IMR-90 (cell line): ENCODE measurements around the gene GRAMD1B. TPM values are rescaled to one million over a fixed set of nuclear protein-coding genes. Genes with fewer than 3 reads are reported as not detected.
"Not testable (repeated sequence)": the region's sequence is repeated elsewhere in the genome, so short reads cannot be mapped to it uniquely, and the experiment has no call there.

Experiments
- ATAC-seq: fragments of 200-7000 bp; cut with Tn5 transposase; 2 replicates; pipeline ENCODE4 v1.9.1; 2020; ENCODE audit warnings: low read depth, mild to moderate bottlenecking, moderate library complexity
- BruUV-seq: library from RNA; stranded (reverse); fragments of 400-500 nt; replicated peaks from 2 replicates; lab custom pipeline; 2021; lab: Mats Ljungman, UMichigan
- CTCF ChIA-PET: fragments of 300-600 bp; formaldehyde crosslinking; extraction: SDS; loops from one replicate; lab custom pipeline; 2021; ENCODE audit warnings: antibody characterized with exemption; lab: Yijun Ruan, JAX
- POLR2A ChIA-PET: fragments of 300-600 bp; sonication (Branson Sonifier 250); formaldehyde crosslinking; loops from one replicate; lab custom pipeline; 2022; ENCODE audit warnings: antibody characterized with exemption; ENCODE audit not compliant: unreplicated experiment; lab: Charles Lee
- DNase-seq: peaks from one replicate; pipeline ENCODE4 v3.0.0; 2013
- H2AFZ ChIP-seq: replicated peaks from 2 replicates; pipeline ENCODE3; 2013; ENCODE audit warnings: low read length, mild to moderate bottlenecking; ENCODE audit not compliant: poor library complexity
- H2AK5ac ChIP-seq: 2 replicates; pipeline ENCODE4 v1.6.1; 2013; ENCODE audit warnings: low read depth, low read length, inconsistent platforms
- H2AK9ac ChIP-seq: replicated peaks from 2 replicates; pipeline ENCODE3; 2013; ENCODE audit warnings: mild to moderate bottlenecking, low read depth, low read length, moderate library complexity; ENCODE audit not compliant: poor library complexity
- H2BK120ac ChIP-seq: 2 replicates; pipeline ENCODE4 v1.6.1; 2013; ENCODE audit warnings: low read depth, low read length, inconsistent platforms
- H2BK15ac ChIP-seq: 3 replicates; pipeline ENCODE4 v1.6.1; 2013; ENCODE audit warnings: low read depth, low read length, inconsistent platforms
- H2BK20ac ChIP-seq: 2 replicates; pipeline ENCODE4 v1.6.1; 2013; ENCODE audit warnings: low read depth, mild to moderate bottlenecking, inconsistent platforms, low read length, moderate library complexity
- H2BK5ac ChIP-seq: 2 replicates; pipeline ENCODE4 v1.6.1; 2013; ENCODE audit warnings: mild to moderate bottlenecking, low read depth, low read length, inconsistent platforms; ENCODE audit not compliant: poor library complexity, severe bottlenecking
- H3K14ac ChIP-seq: replicated peaks from 2 replicates; pipeline ENCODE4 v1.6.1; 2013; ENCODE audit warnings: low read depth, low read length, inconsistent platforms
- H3K18ac ChIP-seq: 2 replicates; pipeline ENCODE4 v1.6.1; 2013; ENCODE audit warnings: low read depth, low read length, control low read depth
- H3K23ac ChIP-seq: 2 replicates; pipeline ENCODE4 v1.6.1; 2013; ENCODE audit warnings: low read depth, low read length, inconsistent platforms
- H3K27ac ChIP-seq: 2 replicates; pipeline ENCODE4 v1.5.1; 2013; ENCODE audit warnings: mild to moderate bottlenecking, control low read depth, low read length; ENCODE audit not compliant: insufficient read depth
- H3K27me3 ChIP-seq: 2 replicates; pipeline ENCODE4 v1.6.1; 2013; ENCODE audit warnings: low read length; ENCODE audit not compliant: control insufficient read depth, insufficient read depth
- H3K36me3 ChIP-seq: 2 replicates; pipeline ENCODE4 v1.6.1; 2013; ENCODE audit warnings: low read length, mixed read lengths; ENCODE audit not compliant: control insufficient read depth, insufficient read depth
- H3K4ac ChIP-seq: 2 replicates; pipeline ENCODE4 v1.6.1; 2013; ENCODE audit warnings: low read depth, low read length, inconsistent platforms
- H3K4me1 ChIP-seq: 2 replicates; pipeline ENCODE4 v1.6.1; 2013; ENCODE audit warnings: low read length, mixed read lengths; ENCODE audit not compliant: control insufficient read depth, insufficient read depth
- H3K4me2 ChIP-seq: 2 replicates; pipeline ENCODE4 v1.6.1; 2013; ENCODE audit warnings: low read depth, mild to moderate bottlenecking, control low read depth, low read length, moderate library complexity
- H3K4me3 ChIP-seq: 2 replicates; pipeline ENCODE4 v1.5.1; 2013; ENCODE audit warnings: low read depth, mild to moderate bottlenecking, control low read depth, low read length, moderate library complexity; ENCODE audit not compliant: insufficient read depth
- H3K56ac ChIP-seq: 2 replicates; pipeline ENCODE4 v1.6.1; 2013; ENCODE audit warnings: low read length, inconsistent platforms; ENCODE audit not compliant: insufficient read depth; ENCODE audit errors: extremely low read depth
- H3K79me1 ChIP-seq, 2 experiments: 2 replicates each; pipeline ENCODE4 v1.6.1; 2013; ENCODE audit warnings: low read length in 2 of 2, inconsistent platforms in 1 of 2, low read depth in 1 of 2
- H3K9ac ChIP-seq: 2 replicates; pipeline ENCODE4 v1.6.1; 2013; ENCODE audit warnings: low read depth, low read length, control low read depth
- H3K9me1 ChIP-seq: 2 replicates; pipeline ENCODE4 v1.6.1; 2013; ENCODE audit warnings: low read length, inconsistent platforms; ENCODE audit not compliant: insufficient read depth
- H3K9me3 ChIP-seq: 2 replicates; pipeline ENCODE4 v1.6.1; 2013; ENCODE audit warnings: low read length; ENCODE audit not compliant: control insufficient read depth, insufficient read depth
- H4K20me1 ChIP-seq: 2 replicates; pipeline ENCODE4 v1.6.1; 2013; ENCODE audit warnings: low read length, inconsistent platforms; ENCODE audit not compliant: insufficient read depth
- H4K5ac ChIP-seq: 2 replicates; pipeline ENCODE4 v1.6.1; 2013; ENCODE audit warnings: mild to moderate bottlenecking, low read depth, low read length, control low read depth
- H4K8ac ChIP-seq, 2 experiments: 2 replicates each; pipeline ENCODE4 v1.6.1; 2013; ENCODE audit warnings: low read depth in 2 of 2, low read length in 2 of 2, control low read depth in 1 of 2, inconsistent platforms in 1 of 2
- H4K91ac ChIP-seq: 2 replicates; pipeline ENCODE4 v1.6.1; 2013; ENCODE audit warnings: low read depth, low read length, inconsistent platforms; ENCODE audit not compliant: insufficient read depth
- WGBS, 2 experiments: methylation state at CpG; one replicate each; pipeline versions ENCODE4 v1.1.5 to v1.1.7; 2013; ENCODE audit warnings: missing lambda C conversion rate in 2 of 2; ENCODE audit not compliant: insufficient read length in 1 of 2; ENCODE audit errors: extremely low coverage in 2 of 2; 5-methylcytosine and 5-hydroxymethylcytosine counted together
- dilution Hi-C: fragments of 300-500 bp; cut with HindIII; formaldehyde crosslinking; loops from one replicate; pipeline ENCODE4 v1.14.3; 2018; ENCODE audit warnings: low sequenced_read_pairs; ENCODE audit not compliant: unreplicated experiment
- in situ Hi-C: fragments of 300-500 bp; cut with MboI; formaldehyde crosslinking; loops from 3 replicates; pipeline ENCODE4 v1.14.3; 2019; ENCODE audit warnings: low sequenced_read_pairs, inconsistent platforms, mixed read lengths
- intact Hi-C: fragments of 100-400 bp; cut with micrococcal nuclease; formaldehyde crosslinking; loops from 2 replicates; pipeline ENCODE4 v1.10.0; 2022
- polyA plus RNA-seq, 3 experiments: library from polyadenylated mRNA; depleted of rRNA; stranded (reverse); fragments of >200 nt; gene quantifications; 2 replicates each; pipeline ENCODE4 v1.2.3, GENCODE V29; 2012; ENCODE audit warnings: low replicate concordance in 1 of 3
- total RNA-seq: library from RNA; depleted of rRNA; stranded (reverse); fragments of >200 nt; gene quantifications from 2 replicates; pipeline ENCODE4 v1.2.3, GENCODE V29; 2012

Gene GRAMD1B
- total and polyA plus RNA-seq, 2 of the 4 experiments (the other 2 are of a cell fraction), result 7.1 to 7.2 TPM

GRCh38 chr11:123465667-123466066 is 35.6 kb downstream of the GRAMD1B start:
- H2BK15ac ChIP-seq, H3K56ac ChIP-seq, H3K18ac ChIP-seq, H2BK20ac ChIP-seq, H3K9me1 ChIP-seq, DNase-seq, POLR2A ChIA-PET, H3K9ac ChIP-seq, H3K4me2 ChIP-seq, H3K4me3 ChIP-seq, intact Hi-C loops, H2BK120ac ChIP-seq, BruUV-seq, H4K91ac ChIP-seq, H4K5ac ChIP-seq, ATAC-seq, H3K14ac ChIP-seq, CTCF ChIA-PET, H3K9me3 ChIP-seq, H2AK5ac ChIP-seq, H4K20me1 ChIP-seq, H3K4ac ChIP-seq, dilution Hi-C loops, H2AK9ac ChIP-seq, H3K23ac ChIP-seq, in situ Hi-C loops, H3K27ac ChIP-seq, H4K8ac ChIP-seq, H3K27me3 ChIP-seq, H2AFZ ChIP-seq, H2BK5ac ChIP-seq, H3K36me3 ChIP-seq, H3K4me1 ChIP-seq: not testable (repeated sequence)
- H3K79me1 ChIP-seq, result peaks cover 24% of the 10 kb centered on the region in 2 experiments; a peak in 3 of 4 replicates
- WGBS, 2 experiments, result 67% methylated on average over 1 of the region's 8 CpGs; no CpG with 5 or more reads in 1 of the 2 experiments

GRCh38 chr11:123466172-123466571 is 36.1 kb downstream of the GRAMD1B start:
- H3K36me3 ChIP-seq, H3K9me3 ChIP-seq, H2BK20ac ChIP-seq, H2BK120ac ChIP-seq, H3K23ac ChIP-seq, H3K27ac ChIP-seq, H3K18ac ChIP-seq, ATAC-seq, H3K56ac ChIP-seq, H3K4me3 ChIP-seq, H2AFZ ChIP-seq, dilution Hi-C loops, H4K8ac ChIP-seq, H2BK15ac ChIP-seq, intact Hi-C loops, H2BK5ac ChIP-seq, BruUV-seq, H2AK9ac ChIP-seq, H3K4me2 ChIP-seq, H4K5ac ChIP-seq, in situ Hi-C loops, H3K4ac ChIP-seq, H3K27me3 ChIP-seq, H3K9me1 ChIP-seq, H3K4me1 ChIP-seq, H3K14ac ChIP-seq, H4K20me1 ChIP-seq, DNase-seq, H2AK5ac ChIP-seq, H3K9ac ChIP-seq, H4K91ac ChIP-seq: not testable (repeated sequence)
- ChIA-PET POLR2A (interaction anchor here (0.6 kb wide), 1 partner anchor 182 kb away, joined by 6 read pairs; no protein-coding TSS in a partner anchor), CTCF (interaction anchor here (1.2 kb wide), 1 partner anchor 59 kb away, joined by 3 read pairs; no protein-coding TSS in a partner anchor)
- no CpG with 5 or more reads among the region's 1 CpG for WGBS, 2 experiments
- peaks cover 24 to 25% of the 10 kb centered on the region in 2 experiments for H3K79me1 ChIP-seq
